ENCODE results near the gene UBE2K.
"Not testable (repeated sequence)": the region's sequence is repeated elsewhere in the genome, so short reads cannot be mapped to it uniquely, and the experiment has no call there.

Gene UBE2K

GRCh38 chr4:39697740-39698423, at the start of gene UBE2K:
TSS of gene UBE2K (plus strand) at chr4:39698136. CDS start at chr4:39698328, 192 bp downstream.
- DNase-seq: peak; percentile 87

- DNase-seq: no peak
These were observed 49.7 kb upstream of the UBE2K start for GRCh38 chr4:39648213-39648612.

GRCh38 chr4:39648827-39649558, 48.9 kb upstream of the UBE2K start:
- no peak for DNase-seq

- DNase-seq: no peak
These were observed 48.2 kb upstream of the UBE2K start for GRCh38 chr4:39649639-39650265.

- not testable (repeated sequence) for DNase-seq
These were observed 46.4 kb upstream of the UBE2K start for GRCh38 chr4:39651586-39651985.

GRCh38 chr4:39655211-39655610, 42.7 kb upstream of the UBE2K start:
- DNase-seq: no peak

- DNase-seq: no peak
These were observed 42.1 kb upstream of the UBE2K start for GRCh38 chr4:39655876-39656275.

- not testable (repeated sequence) for DNase-seq
These were observed 41.3 kb upstream of the UBE2K start for GRCh38 chr4:39656638-39657037.

- DNase-seq: no peak
These were observed 40.5 kb upstream of the UBE2K start for GRCh38 chr4:39657465-39657864.

- DNase-seq: no peak
These were observed 39.2 kb upstream of the UBE2K start for GRCh38 chr4:39658756-39659155.

- DNase-seq: no peak
These were observed 37.9 kb upstream of the UBE2K start for GRCh38 chr4:39660045-39660444.

- no peak for DNase-seq
These were observed 37.2 kb upstream of the UBE2K start for GRCh38 chr4:39660757-39661156.

GRCh38 chr4:39662683-39663082, 35.3 kb upstream of the UBE2K start:
- DNase-seq: no peak

- no peak for DNase-seq
These were observed 32.9 kb upstream of the UBE2K start for GRCh38 chr4:39664828-39665731.

GRCh38 chr4:39667706-39668105, 30.2 kb upstream of the UBE2K start:
- DNase-seq: no peak

GRCh38 chr4:39668887-39669286, 29.0 kb upstream of the UBE2K start:
- no peak for DNase-seq

GRCh38 chr4:39670296-39670695, 27.6 kb upstream of the UBE2K start:
- DNase-seq: not testable (repeated sequence)

GRCh38 chr4:39675681-39676080, 22.3 kb upstream of the UBE2K start:
- not testable (repeated sequence) for DNase-seq

GRCh38 chr4:39681003-39681402, 16.9 kb upstream of the UBE2K start:
- not testable (repeated sequence) for DNase-seq

- no peak for DNase-seq
These were observed 15.8 kb upstream of the UBE2K start for GRCh38 chr4:39682138-39682537.

GRCh38 chr4:39685990-39686389, 11.9 kb upstream of the UBE2K start:
- DNase-seq: no peak

GRCh38 chr4:39687014-39687413, 10.9 kb upstream of the UBE2K start:
- DNase-seq: no peak

- no peak for DNase-seq
These were observed 8.0 kb upstream of the UBE2K start for GRCh38 chr4:39689970-39690369.

All from stimulated activated CD4-positive, alpha-beta T cell treated with anti-CD3 and anti-CD28 coated beads, Interleukin-12 subunit alpha, Interleukin-12 subunit beta, amount 100 ng/mL, for 4 hours (primary cell).